Measurements from ENCODE around the gene HUWE1. TPM values are rescaled to one million over a fixed set of nuclear protein-coding genes. Genes with fewer than 3 reads are reported as not detected.

Gene HUWE1
- polyA plus RNA-seq, 2 of the 4 experiments (the other 2 are of a cell fraction) = 55.7 to 120 TPM

DNA sequence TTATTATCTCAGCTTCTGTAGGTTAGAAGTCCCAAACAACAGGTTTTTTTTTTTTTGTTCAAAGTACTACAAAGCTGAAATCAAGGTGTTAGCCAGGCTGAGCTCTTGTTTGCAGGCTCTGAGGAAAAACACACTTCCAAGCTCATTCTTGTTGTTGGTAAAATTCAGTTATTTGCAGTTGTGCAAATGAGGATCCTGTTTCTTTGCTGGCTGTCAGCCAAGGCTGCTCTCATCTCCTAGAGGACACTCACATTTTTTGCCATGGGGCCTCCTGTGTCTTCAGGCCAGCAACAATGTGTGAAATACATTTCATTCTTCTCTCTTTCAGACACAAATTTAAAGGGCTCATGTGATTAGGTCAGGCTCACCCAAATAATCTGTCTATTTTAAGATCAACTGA is 192.1 kb downstream of the HUWE1 start:
- H3K9me3 ChIP-seq = no peaks in the 10 kb centered on the region
- DNase-seq (ENCODE audit: low read depth in 1 of 2, low spot score in 1 of 2) (no peak), FAIRE-seq (no peak), ATAC-seq (no peak)
- POLR2A ChIA-PET = interaction anchor here (0.6 kb wide), 1 partner anchor 413 kb away, joined by 3 read pairs; no protein-coding TSS in a partner anchor
- no peak overlapping the region for H3K4me2 ChIP-seq
- TF ChIP-seq JUNB (IDR thresholded peaks at IDR 0.05) (no peak), RCOR1 (IDR thresholded peaks at IDR 0.05; ENCODE audit: low read depth, low read length) (no peak), FOXS1 (CRISPR knock-in tag; IDR thresholded peaks at IDR 0.05) (no peak), POLR2AphosphoS2 (conservative IDR thresholded peaks at IDR 0.05; ENCODE audit: low read length) (no peak), RFX5 (IDR thresholded peaks at IDR 0.05) (no peak), HDAC2 (IDR thresholded peaks at IDR 0.05) (no peak), CBX8 (IDR thresholded peaks at IDR 0.05) (no peak), ESRRA (IDR thresholded peaks at IDR 0.05; ENCODE audit: borderline replicate concordance, low read length) (no peak), CBX2 (IDR thresholded peaks at IDR 0.05; ENCODE audit: borderline replicate concordance, low read depth) (no peak)
- TF ChIP-seq, protein P1, sequence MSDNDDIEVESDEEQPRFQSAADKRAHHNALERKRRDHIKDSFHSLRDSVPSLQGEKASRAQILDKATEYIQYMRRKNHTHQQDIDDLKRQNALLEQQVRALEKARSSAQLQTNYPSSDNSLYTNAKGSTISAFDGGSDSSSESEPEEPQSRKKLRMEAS (IDR thresholded peaks at IDR 0.05) = no peak
- TF ChIP-seq, protein P2, sequence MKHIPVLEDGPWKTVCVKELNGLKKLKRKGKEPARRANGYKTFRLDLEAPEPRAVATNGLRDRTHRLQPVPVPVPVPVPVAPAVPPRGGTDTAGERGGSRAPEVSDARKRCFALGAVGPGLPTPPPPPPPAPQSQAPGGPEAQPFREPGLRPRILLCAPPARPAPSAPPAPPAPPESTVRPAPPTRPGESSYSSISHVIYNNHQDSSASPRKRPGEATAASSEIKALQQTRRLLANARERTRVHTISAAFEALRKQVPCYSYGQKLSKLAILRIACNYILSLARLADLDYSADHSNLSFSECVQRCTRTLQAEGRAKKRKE (CRISPR knock-in tag; IDR thresholded peaks at IDR 0.05; ENCODE audit: low read depth) = no peak
- CTCF ChIA-PET = interaction anchor here (0.8 to 1.6 kb wide), 3 partner anchors 12 to 67 kb away, joined by 3 to 8 read pairs (median 4); no protein-coding TSS in a partner anchor
- H3K4me3 ChIP-seq = no peak overlapping the region
- H3K4me1 ChIP-seq = no peaks in the 10 kb centered on the region
- H3K27ac ChIP-seq = no peak overlapping the region

DNA sequence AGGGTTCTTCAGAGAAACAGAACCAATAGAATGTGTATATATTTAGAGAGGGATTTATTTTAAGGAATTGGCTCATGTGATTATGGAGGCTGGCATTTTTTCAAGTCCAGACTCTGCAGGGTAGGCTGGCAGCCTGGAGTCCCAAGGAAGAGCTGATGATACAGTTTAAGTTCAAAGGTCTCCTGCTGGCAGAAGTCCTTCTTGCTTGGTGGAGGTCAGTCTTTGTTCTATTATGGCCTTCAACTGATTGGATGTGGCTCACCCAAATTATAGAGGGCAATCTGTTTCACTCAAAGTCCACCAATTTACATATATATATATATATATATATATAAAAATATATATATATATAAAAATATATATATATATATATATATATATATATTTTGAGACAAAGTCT is 200.2 kb downstream of the HUWE1 start:
- POLR2A ChIA-PET = no interaction called here
- Histone ChIP-seq H3K9me3 (no peaks in the 10 kb centered on the region), H3K27ac (no peak overlapping the region), H3K4me2 (no peak overlapping the region), H3K4me3 (no peak overlapping the region), H3K4me1 (peaks cover 8% of the 10 kb centered on the region)
- no peak for FAIRE-seq
- DNase-seq (ENCODE audit: low read depth in 1 of 2, low spot score in 1 of 2) = no peak
- ATAC-seq = no peak
- CTCF ChIA-PET = interaction anchor here (0.6 to 1.1 kb wide), 2 partner anchors 202 to 205 kb away, joined by 3 to 4 read pairs; partner anchors contain the start of gene IQSEC2
- TF ChIP-seq, protein P3, sequence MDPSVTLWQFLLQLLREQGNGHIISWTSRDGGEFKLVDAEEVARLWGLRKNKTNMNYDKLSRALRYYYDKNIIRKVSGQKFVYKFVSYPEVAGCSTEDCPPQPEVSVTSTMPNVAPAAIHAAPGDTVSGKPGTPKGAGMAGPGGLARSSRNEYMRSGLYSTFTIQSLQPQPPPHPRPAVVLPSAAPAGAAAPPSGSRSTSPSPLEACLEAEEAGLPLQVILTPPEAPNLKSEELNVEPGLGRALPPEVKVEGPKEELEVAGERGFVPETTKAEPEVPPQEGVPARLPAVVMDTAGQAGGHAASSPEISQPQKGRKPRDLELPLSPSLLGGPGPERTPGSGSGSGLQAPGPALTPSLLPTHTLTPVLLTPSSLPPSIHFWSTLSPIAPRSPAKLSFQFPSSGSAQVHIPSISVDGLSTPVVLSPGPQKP (IDR thresholded peaks at IDR 0.05; ENCODE audit: low read depth, low read length) = no peak
- TF ChIP-seq SMC3 (IDR thresholded peaks at IDR 0.05) (no peak), RAD21 (conservative IDR thresholded peaks at IDR 0.05 in 1 of 2, IDR thresholded peaks at IDR 0.05 in 1 of 2) (no peak)
- TF ChIP-seq, protein P4, sequence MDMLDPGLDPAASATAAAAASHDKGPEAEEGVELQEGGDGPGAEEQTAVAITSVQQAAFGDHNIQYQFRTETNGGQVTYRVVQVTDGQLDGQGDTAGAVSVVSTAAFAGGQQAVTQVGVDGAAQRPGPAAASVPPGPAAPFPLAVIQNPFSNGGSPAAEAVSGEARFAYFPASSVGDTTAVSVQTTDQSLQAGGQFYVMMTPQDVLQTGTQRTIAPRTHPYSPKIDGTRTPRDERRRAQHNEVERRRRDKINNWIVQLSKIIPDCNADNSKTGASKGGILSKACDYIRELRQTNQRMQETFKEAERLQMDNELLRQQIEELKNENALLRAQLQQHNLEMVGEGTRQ (IDR thresholded peaks at IDR 0.05) = no peak

DNA sequence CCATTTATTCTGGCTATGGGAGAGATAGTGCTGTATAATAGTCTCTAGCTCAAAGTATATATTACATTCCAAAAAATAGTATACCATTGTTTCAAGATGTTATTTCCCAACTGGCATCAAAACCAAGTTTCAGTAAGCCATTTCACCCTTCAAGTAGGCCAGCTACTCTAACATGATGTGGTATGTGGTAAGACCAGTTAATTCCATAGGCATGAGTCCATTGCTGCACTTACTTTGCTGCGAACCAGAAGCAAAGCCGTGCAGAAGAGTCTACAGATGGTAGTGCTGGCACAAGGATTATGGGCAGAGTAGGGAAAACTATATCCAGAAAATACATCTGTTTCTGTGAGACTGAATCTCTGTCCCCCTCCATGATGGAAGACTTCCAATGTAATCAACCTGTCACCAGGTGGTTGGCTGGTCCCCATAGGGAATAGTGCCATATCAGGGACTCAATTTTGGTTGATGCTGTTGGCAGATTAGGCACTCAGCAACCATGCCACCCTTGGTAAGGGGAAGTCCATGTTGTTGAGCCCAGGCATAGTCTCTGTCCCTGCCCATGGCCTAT is 202.6 kb downstream of the HUWE1 start:
- no peak for DNase-seq (ENCODE audit: low read depth in 1 of 2, low spot score in 1 of 2)
- peaks cover 10% of the 10 kb centered on the region for H3K4me1 ChIP-seq
- H3K4me3 ChIP-seq = no peak overlapping the region
- 51% methylated on average over 2 of the region's 2 CpGs for WGBS (ENCODE audit: missing lambda C conversion rate)
- H3K9me3 ChIP-seq = no peaks in the 10 kb centered on the region
- ChIA-PET CTCF (interaction anchor here (0.5 to 9.5 kb wide), 4 partner anchors 23 to 170 kb away, joined by 3 to 142 read pairs (median 56); no protein-coding TSS in a partner anchor), POLR2A (no interaction called here)
- TF ChIP-seq, protein P3 (IDR thresholded peaks at IDR 0.05; ENCODE audit: low read depth, low read length) = no peak
- TF ChIP-seq RFX5 (IDR thresholded peaks at IDR 0.05) (no peak), JUN (IDR thresholded peaks at IDR 0.05) (no peak), TP53 (CRISPR knock-in tag; IDR thresholded peaks at IDR 0.05) (no peak), KDM5A (IDR thresholded peaks at IDR 0.05) (no peak), CHD4 (IDR thresholded peaks at IDR 0.05; ENCODE audit: borderline replicate concordance) (no peak), BHLHE40 (IDR thresholded peaks at IDR 0.05; ENCODE audit: low read depth, low read length) (no peak), HDAC2 (IDR thresholded peaks at IDR 0.05) (no peak)
- TF ChIP-seq, protein P5, sequence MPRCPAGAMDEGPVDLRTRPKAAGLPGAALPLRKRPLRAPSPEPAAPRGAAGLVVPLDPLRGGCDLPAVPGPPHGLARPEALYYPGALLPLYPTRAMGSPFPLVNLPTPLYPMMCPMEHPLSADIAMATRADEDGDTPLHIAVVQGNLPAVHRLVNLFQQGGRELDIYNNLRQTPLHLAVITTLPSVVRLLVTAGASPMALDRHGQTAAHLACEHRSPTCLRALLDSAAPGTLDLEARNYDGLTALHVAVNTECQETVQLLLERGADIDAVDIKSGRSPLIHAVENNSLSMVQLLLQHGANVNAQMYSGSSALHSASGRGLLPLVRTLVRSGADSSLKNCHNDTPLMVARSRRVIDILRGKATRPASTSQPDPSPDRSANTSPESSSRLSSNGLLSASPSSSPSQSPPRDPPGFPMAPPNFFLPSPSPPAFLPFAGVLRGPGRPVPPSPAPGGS (IDR thresholded peaks at IDR 0.05) = no peak
- ATAC-seq = no peak
- no peak for FAIRE-seq
- no peak overlapping the region for H3K4me2 ChIP-seq
- H3K27ac ChIP-seq = no peak overlapping the region
